NCI-H2029 (cell line): ENCODE results near the gene PRTG.
"Not testable (repeated sequence)": the region's sequence is repeated elsewhere in the genome, so short reads cannot be mapped to it uniquely, and the experiment has no call there.

Experiments
- DNase-seq: peaks from one replicate; lab custom pipeline; 2025; lab: John Stamatoyannopoulos, UW

Gene PRTG

DNA sequence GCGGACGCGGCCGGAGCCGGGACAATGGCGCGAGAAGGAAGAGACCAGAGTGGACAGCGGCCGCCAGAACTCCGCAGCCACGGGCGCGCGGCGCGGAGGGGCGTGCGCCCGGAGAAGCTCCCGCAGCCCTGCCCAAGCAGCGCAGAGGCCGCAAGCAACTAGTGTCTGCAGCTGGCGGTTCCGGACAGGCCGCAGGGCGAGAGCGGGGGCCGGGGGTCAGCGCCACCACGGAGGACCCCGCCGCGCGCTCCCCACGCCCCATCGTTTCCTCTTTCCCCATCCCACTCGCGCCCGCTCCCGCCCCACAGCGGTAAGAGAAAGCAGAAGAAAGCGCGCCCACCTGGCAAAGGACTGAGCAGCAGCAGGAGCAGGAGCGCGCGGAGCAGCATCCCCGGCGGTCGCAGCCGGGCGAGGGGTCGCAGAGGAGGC, 440 bp downstream of the PRTG start:
- no peak for DNase-seq

DNA sequence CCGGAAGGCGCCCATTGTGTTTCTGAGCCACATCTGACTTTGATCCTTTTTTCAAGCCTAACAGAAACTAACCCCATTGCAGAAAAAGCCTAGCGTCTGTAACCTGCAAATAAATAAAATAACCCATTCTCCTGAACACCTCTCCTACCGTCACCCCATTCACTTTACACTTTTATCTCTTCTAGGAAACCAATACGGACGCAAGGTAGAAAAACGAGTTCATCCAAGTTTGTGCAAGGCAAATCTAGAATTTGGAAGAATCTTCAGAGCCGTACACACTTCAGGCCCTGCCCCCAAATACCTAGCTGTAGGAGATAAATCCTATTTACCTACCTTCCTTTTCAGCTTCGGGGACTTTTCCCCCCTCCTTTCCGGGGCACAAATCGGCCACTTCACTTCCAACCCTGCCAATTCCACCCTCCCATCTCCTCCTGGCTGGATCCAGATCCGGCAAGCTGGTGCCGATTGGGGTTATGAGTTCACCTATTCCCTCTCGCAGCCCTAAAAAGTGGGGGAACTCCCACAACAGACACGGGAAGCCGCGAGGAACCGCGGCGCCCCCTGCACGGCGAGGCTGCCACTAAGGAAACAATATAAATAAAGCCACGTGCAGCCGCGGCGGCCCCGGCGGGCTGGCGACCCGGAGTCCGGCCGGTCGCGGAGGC, 987 bp downstream of the PRTG start:
- no peak for DNase-seq

DNA sequence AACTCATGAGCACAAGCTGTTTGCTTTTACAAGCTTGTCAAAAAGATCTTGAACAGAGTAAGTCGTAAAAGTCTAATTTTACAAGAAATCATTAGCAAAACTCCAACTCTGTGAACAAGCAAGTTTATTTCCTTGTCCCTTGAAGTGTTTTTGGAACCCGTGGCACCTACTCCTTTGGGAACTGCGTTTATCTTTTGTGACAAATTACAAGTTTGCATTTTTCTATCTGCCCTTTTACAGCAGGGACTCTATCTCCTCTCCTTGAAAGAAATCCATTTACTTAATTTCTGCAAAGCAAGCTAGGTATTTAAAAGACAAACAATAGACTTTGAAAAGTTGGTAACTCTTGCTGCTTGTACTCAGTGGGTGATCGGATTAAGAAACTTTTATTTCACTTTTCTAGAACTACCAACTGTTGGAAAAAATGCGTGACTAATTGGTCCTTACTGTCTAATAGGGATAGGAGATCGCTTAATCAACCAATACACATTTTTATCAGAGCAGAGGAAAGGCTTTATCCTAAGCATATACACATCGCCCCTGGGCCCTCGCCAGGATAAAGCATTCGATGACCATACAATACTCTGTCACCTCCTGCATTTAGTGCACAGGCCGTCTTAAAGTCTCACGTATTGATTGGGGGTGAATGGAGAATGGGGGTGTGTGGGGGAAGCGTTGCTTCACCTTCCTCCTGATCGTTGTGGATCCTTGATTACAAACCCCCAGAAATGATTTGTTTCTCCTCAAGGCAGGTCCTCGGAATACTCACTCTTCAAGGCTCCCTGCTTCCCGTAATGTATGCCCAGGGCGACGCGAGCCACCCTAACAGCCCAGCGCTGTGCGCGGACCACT, 1.7 kb downstream of the PRTG start:
- DNase-seq: no peak

DNA sequence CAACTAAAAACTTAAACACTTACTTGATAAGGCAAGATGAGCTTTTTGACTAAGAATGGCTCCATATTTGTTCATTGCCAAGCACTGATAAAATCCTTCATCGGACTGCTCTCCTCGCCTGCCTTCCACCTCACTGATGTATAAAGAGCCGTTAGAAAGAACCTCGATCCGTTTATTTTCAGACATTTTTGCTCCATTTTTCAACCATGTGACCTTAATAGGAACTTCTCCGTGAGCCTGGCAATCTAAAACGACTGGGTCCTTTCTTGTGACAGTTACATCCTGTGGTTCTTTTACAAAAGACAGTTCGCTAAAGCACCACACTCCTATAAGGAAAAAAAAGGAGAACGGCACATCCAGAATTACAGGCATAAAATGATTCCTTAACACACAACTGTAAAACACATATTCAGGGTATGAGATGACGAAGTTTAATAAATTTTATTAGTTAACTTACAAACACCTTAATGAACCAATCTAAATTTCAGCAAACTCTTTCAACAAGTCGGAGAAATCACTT, 2.5 kb downstream of the PRTG start:
- DNase-seq: no peak

DNA sequence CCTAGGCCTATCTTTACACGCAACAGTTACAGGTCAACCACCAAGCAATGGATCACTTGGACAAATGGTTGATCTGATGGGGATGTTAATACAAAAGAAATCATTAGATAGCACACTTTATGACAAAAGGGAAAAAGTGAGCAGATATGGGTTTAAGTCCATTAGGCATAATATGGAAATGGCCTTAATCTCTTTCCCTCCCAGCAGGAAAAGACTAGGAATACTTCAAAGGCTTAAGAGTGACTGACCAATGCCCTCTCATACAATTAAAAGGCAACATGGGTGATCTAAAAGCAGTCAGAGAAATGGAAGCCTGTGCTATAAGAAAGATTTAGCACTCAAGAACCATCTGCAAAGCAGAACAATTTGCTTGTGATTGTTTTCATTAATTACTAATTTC, 3.3 kb downstream of the PRTG start:
- DNase-seq: no peak

DNA sequence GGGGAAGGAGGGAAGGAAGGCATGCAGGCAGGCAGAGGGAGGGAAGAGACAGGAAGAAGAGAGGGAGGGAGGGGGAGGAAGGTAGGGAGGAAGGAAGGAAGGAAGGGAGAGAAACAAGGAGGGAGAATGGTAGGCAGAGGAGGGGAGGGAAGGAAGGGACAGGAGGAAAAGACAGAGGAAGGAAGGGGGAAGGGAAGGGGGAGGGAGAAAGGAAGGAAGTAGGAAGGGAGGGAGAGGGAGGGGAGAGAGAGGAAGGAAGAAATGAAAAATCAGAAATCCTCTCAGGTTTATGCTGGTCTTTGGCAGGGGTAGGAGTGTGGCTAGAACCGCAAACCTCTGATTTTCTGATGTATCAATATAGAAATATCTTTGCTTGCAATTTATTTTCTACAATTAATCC, 4.2 kb downstream of the PRTG start:
- DNase-seq: no peak

DNA sequence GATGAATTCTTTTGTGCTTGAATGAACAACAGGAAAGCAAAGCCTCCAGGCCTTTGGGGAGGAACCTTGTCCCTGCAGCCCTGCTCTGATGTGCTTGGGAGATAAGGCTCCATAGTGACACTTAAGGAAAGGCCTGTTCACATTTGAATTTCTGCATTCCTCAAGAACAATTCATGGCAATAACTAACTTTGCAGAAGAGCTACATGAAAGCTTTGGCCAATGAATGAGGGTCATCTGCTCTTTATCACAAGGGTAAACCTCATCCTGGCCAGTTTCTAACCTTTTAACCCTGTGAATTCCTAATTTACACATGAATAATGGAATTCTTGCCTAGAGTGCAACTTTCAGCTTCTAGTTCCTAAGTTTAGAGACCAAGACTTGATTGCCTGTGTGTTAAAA, 5.6 kb downstream of the PRTG start:
- no peak for DNase-seq

DNA sequence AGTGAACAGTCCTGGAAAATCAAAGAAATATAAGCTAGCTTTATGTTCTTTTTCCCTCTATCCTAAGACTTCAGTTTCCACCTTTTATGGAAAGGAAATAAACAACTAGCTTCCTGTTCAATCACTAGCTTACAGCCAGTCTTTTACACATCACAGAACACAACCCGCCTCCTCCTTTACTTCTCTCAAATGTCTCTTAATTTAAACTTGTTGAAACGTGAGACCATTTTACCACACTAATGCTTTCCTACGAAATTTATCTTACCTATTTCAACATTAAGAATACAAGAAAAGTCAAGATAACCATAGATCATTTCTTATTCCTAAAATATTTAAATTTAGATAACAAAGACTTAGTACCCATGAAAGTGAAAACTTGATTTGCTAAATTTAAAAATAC, 6.2 kb downstream of the PRTG start:
- no peak for DNase-seq

DNA sequence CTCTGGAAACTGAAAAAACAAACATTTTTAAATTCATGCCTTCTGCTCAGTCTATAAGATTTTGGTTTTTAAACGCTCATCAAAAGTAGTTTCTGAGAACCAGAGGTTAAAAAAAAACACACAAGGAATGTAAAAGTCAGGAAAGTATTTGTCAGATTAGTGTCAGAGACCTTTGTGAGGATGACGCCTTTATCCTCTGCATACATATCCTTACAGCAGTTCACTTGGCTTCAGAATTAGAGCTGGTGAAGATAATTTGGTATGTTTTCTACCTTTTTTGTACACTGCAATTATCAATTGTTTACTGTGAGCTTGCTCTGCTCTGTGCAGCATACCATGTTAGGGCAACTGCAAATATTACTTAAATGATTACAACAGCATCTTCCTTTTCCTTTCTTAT, 8.3 kb downstream of the PRTG start:
- DNase-seq: no peak

DNA sequence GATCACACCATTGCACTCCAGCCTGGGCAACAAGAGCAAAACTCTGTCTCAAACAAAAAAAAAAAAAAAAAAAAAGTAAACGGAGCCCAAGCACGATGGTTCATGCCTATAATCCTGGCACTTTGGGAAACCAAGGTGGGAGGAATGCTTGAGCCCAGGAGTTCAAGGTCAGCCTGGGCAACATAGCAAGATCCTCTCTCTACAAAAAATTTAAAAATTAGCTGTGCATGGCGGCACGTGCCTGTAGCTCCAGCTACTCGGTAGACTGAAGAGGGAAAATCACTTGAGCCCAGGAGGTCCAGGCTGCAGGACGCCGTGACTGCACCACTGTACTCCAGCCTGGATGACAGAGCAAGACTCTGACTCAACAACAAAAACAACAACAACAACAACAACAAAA, 9.5 kb downstream of the PRTG start:
- DNase-seq: not testable (repeated sequence)

DNA sequence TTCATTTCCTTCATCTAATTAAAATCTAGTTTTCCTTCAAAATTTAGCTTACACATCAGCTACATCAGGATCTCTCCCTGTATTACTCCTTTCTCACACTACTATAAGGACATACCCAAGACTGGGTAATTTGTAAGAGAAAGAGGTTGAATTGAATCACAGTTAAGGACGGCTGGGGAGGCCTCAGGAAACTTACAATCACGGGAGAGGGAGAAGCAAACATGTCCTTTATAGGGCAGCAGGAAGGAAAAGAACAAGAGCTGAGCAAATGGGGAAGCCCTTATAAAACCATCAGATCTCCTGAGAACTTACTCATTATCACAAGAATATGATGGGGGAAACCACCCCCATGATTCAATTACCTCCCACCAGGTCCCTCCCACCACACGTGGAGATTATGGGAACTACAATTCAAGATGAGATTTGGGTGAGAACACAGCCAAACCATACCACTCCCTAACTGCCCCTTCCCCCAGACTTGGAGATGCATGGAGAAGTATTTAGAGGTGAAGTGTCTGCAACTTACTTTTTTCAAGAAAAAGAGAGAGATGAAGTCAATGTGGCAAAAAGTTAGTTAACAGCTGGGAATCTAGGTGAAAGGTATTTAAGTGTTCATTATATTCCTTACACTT, 21.3 kb downstream of the PRTG start:
- no peak for DNase-seq

DNA sequence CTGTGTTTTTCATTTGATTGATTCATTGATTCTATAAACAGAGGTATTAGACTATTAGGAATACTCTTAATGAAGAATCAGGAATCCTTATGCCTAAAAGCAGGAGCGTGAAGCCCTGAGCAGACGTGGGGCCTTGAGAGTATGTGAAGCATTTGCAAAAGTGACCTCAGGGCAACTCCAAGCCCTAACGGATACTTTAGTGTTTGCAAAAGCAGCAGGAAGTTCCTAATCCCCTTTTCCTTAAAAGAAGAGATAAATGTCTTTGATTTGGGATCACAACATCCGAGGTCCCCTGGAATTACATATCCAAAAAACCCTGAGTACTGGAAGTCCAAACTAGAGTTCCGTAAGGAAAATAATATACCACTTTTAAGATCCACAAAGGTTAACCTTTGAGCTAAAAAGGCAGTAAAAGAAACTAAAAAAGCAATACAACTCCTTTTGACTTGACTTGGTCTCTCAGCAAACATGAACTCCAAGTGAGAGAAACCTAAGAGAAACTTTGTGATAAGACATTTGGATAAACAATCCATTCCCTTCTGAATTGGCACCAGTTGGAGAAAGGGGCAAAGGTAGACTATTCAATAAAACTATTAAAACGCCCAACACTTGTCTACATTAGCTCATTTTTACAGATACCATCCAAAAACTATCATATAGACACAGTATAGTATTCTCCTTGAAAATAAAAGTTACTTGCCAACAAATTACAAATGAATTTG, 27.4 kb downstream of the PRTG start:
- DNase-seq: no peak

DNA sequence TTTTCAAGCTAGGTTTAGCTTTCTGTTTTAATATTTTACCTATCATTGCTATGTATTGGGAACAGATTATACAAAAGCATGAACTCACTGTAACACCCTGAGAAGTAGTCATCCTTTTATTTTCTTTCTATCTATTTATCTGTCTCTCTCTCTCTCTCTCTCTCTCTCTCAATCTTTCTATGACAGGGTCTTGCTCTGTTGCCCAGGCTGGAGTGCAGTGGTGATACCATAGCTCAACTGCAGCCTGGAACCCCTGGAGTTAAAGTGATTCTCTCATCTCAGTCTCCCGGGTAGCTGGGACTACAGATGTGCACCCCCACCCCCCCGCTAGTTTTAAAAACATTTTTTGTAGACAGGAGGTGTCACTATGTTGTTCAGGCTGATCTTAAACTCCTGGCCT, 28.9 kb downstream of the PRTG start:
- DNase-seq: no peak

DNA sequence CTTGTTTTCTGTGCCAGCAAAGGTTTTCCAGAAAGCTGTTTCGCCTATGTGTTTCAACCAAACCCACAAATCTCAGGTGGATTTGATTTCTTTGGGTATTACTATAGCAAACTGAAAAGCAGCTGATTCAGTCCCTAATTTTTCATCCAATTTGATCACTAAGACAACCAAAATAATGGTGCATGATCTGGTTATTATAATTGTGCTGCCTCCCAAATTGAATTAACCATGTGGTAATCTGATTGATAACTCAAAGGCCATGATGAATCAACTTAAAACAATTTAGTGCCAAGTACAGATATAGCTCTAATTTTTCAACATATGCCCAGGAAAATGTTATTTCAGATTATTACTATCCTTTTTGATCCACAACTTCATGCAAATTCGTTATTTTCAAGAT, 30.6 kb downstream of the PRTG start:
- no peak for DNase-seq

DNA sequence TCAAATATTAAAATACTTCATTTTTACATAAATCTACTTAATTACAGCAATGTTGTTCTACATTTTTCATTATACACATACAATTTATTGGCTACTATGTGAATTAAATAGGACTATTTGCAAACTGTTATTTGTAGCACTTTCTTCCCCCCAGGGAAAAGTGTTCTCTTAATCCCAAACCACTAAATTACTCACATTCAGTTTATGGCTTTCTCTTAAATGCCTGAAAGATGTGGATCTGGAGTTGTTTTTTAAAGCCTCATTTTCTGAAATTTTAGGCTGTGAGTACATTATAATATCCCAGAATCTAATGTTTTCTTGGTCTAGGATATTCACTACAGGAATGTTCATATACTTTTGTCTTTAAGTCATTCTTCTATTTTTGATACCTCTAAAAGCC, 32.7 kb downstream of the PRTG start:
- DNase-seq: no peak

DNA sequence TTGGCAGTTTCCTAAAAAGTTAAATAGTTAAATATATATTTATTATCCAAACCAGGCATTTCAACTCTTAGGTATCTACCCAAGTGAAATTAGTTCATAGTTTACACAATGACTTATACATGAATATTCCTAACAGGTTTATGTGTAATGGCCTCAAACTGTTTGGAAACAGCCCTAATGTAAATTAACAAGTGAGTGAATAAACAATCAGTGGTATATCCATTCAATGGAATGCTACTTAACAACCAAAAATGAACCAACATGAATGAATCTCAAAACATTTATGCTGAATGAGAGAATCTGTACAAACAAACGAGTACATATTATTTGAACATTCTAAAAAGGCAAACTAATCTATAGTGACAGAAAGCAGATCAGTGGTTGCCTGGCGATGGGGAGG, 33.5 kb downstream of the PRTG start:
- DNase-seq: no peak

DNA sequence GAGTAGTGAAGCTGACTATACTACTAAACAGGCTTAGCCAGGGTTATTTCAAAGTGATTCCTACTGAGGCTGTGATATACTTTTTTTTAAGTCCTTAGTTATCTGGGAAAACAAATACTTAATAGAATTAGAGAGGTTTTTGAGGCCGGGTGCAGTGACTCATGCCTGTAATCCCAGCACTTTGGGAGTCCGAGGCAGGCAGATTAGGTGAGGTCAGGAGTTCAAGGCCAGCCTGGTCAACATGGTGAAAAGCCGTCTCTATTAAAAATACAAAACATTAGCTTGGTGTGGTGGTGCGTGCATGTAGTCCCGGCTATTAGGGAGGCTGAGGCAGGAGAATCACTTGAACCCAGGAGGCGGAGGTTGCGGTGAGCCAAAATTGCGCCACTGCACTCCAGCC, 34.2 kb downstream of the PRTG start:
- DNase-seq: no peak

DNA sequence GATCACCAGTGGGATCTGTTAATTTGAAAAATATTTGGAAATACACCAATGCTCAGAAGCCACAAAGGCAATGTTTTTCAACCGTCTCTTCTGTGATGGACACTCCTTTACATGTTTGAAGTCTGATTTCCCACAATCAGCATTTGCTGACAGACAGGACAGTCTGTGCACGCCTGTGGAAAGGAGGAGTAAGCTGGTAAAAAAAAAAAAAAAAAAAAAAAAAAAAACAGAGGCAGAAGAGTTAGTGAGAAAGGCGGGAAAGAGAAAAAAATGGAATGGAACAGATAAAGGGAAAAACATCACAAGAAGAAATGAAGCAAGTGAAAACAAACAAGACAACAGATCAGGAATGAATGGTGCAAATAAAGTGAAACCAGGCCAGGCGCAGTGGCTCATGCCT, 35.0 kb downstream of the PRTG start:
- DNase-seq: no peak

DNA sequence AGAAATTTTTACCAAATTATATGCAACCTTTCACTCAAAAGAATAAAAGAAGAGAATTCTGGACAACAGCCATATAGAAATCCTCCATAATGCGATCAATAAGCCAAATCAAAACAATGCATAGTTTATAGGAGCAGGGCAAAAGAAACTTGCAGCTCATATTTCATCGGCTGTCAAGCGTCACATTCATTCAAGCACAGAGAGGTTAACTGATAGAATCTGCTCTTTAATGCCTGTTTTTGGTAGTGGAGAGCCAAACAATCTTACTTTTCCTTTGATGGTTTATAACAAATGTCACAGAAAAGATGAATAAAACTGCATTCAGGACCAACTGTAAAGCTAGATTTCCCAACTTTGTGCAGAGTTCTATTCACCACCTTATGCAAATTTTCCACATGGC, 35.4 kb downstream of the PRTG start:
- no peak for DNase-seq

DNA sequence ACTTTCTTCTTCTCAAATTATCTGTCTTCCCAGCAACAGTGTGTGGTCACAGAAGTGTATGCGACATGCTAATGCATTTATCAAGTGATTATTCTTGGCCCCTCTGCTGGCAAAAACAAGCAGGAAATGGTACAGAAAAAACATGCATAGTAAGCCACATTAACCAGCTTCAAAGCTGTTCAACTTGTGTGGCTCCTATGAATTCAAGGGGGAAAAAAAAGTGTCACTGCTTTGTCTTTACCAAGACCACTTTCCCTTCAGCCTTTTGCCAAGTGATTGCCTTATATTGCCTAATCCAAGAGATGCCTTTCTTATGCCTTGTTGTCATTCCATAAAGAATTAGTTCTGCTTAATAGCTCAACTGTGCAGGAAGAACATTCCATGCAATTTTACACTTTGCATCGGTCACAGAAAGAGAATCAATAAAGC, 39.1 kb downstream of the PRTG start:
- DNase-seq: no peak

DNA sequence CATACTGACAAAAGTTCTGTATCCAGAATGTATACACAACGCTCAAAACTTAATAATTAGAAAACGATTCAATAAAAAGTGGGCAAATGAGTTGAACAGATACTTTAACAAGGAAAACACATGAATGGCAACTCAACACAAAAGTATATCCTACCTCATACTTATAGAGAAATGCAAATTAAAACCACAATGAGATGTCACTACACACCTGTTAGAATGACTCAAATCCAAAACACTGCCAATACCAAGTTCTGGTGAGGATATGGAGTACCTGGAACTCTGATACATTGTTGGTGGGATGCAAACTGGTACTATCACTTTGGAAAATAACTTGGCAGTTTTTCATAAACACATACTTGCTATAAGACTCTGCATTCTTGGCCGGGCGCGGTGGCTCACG, 42.1 kb downstream of the PRTG start:
- DNase-seq: no peak

DNA sequence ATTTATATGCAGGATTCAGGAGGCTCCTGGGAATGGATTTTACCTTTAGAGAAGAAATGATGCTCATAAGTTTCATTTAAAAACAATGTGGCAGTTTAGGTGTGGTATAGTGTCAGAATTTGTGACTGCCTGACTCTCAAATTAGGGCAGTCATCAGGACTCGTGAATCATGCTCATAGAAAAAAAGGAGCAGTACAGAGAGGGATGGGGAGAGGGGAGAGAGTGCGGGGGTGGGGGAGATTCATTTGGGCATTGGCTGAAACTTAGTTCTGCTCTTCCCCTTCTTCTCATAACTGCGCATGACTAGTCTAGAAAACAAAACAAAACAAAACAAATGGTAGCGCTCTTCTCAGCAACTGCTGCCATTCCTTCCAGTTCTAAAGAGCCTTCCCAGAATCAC, 44.3 kb downstream of the PRTG start:
- DNase-seq: no peak
